Liver (tissue), 9 donors: ENCODE results near the gene DPP6. TPM values are rescaled to one million over a fixed set of nuclear protein-coding genes. Genes with fewer than 3 reads are reported as not detected.
A peak's percentile ranks its signal among the peaks of the same experiment; 100 is the strongest.
"Not testable (repeated sequence)": the region's sequence is repeated elsewhere in the genome, so short reads cannot be mapped to it uniquely, and the experiment has no call there.

Experiments
- DNase-seq: peaks from one replicate; pipeline ENCODE4 v3.0.0-alpha.2; 2017; ENCODE audit warnings: low spot score
- H3K27ac ChIP-seq, 2 donors: one replicate each; pipeline ENCODE4 v1.7.0; 2013; ENCODE audit warnings: inconsistent platforms in 2 of 2, low read length in 2 of 2, control low read depth in 1 of 2, low read depth in 1 of 2, mild to moderate bottlenecking in 1 of 2
- H3K27me3 ChIP-seq, 4 donors: one replicate each; pipeline versions ENCODE4 v1.6.1 to v1.7.0; 2013; ENCODE audit warnings: low read length in 3 of 4, inconsistent platforms in 1 of 4, mild to moderate bottlenecking in 1 of 4, moderate library complexity in 1 of 4; ENCODE audit not compliant: control insufficient read depth in 4 of 4, insufficient read depth in 4 of 4
- H3K36me3 ChIP-seq, 4 donors: one replicate each; pipeline versions ENCODE4 v1.6.1 to v1.7.0; 2013; ENCODE audit warnings: low read length in 3 of 4, mild to moderate bottlenecking in 3 of 4, low read depth in 1 of 4, moderate library complexity in 1 of 4; ENCODE audit not compliant: control insufficient read depth in 4 of 4, insufficient read depth in 3 of 4
- H3K4me1 ChIP-seq, 4 donors: one replicate each; pipeline versions ENCODE4 v1.6.1 to v1.7.0; 2013; ENCODE audit warnings: low read length in 3 of 4, mild to moderate bottlenecking in 3 of 4, moderate library complexity in 1 of 4; ENCODE audit not compliant: control insufficient read depth in 4 of 4, insufficient read depth in 4 of 4
- H3K4me3 ChIP-seq, 3 donors: one replicate each; pipeline versions ENCODE4 v1.6.1 to v1.7.0; 2013; ENCODE audit warnings: low read length in 3 of 3, control low read depth in 1 of 3, low read depth in 1 of 3, mild to moderate bottlenecking in 1 of 3
- H3K9ac ChIP-seq, 2 donors: one replicate each; pipeline ENCODE4 v1.7.0; 2013; ENCODE audit warnings: low read length in 2 of 2, mild to moderate bottlenecking in 2 of 2, moderate library complexity in 2 of 2, control low read depth in 1 of 2, low read depth in 1 of 2
- H3K9me3 ChIP-seq, 4 donors: one replicate each; pipeline versions ENCODE4 v1.6.1 to v1.7.0; 2013; ENCODE audit warnings: low read length in 3 of 4; ENCODE audit not compliant: control insufficient read depth in 4 of 4
- FOXA1 ChIP-seq: IDR thresholded peaks from 2 replicates; pipeline ENCODE4 v1.6.1; 2016; ENCODE audit warnings: antibody characterized with exemption
- GABPA ChIP-seq, 2 donors: IDR thresholded peaks in 1 of 2; conservative IDR thresholded peaks in 1 of 2; 2 replicates each; pipeline ENCODE4 v1.6.1; 2016; ENCODE audit warnings: antibody characterized with exemption in 2 of 2, mild to moderate bottlenecking in 1 of 2, moderate library complexity in 1 of 2
- HNF4G ChIP-seq: IDR thresholded peaks from 2 replicates; pipeline ENCODE4 v1.6.1; 2016; ENCODE audit warnings: antibody characterized with exemption
- NR2F2 ChIP-seq: IDR thresholded peaks from 2 replicates; pipeline ENCODE4 v1.6.1; 2016; ENCODE audit warnings: antibody characterized with exemption
- ZBTB33 ChIP-seq: IDR thresholded peaks from 2 replicates; pipeline ENCODE4 v1.6.1; 2016; ENCODE audit warnings: antibody characterized with exemption
- WGBS: extraction: QIAGEN DNeasy Blood & Tissue Kit; methylation state at CpG from one replicate; pipeline ENCODE4 v1.1.7; 2013; 5-methylcytosine and 5-hydroxymethylcytosine counted together
- polyA plus RNA-seq, 2 donors: library from polyadenylated mRNA; stranded (reverse) in 1 of 2; unstranded in 1 of 2; fragments of 200-250 nt in 1 of 2; fragments of >200 nt in 1 of 2; fragmentation: Nextera tagmentation in 1 of 2; extraction: Ambion mirVana in 1 of 2; gene quantifications; one replicate each; pipeline versions ENCODE4 v1.2.1 to v1.2.3, GENCODE V29; 2013 to 2015
- total RNA-seq, 2 donors: library from RNA; depleted of rRNA; stranded (reverse); fragments of >200 nt; gene quantifications; one replicate each; pipeline ENCODE4 v1.2.3, GENCODE V29; 2014
- TF ChIP-seq, protein P1 (sequence below): IDR thresholded peaks from 2 replicates; pipeline ENCODE4 v1.6.1; 2016; ENCODE audit warnings: antibody characterized with exemption, mild to moderate bottlenecking
- donor health status: healthy.
- donor health status: healthy.
- donor health status: healthy.
- donor health status: healthy.
- donor health status: healthy.

The DPP6 gene
- total and polyA plus RNA-seq, 4 donors: 0.01 TPM; not detected in 3

DNA sequence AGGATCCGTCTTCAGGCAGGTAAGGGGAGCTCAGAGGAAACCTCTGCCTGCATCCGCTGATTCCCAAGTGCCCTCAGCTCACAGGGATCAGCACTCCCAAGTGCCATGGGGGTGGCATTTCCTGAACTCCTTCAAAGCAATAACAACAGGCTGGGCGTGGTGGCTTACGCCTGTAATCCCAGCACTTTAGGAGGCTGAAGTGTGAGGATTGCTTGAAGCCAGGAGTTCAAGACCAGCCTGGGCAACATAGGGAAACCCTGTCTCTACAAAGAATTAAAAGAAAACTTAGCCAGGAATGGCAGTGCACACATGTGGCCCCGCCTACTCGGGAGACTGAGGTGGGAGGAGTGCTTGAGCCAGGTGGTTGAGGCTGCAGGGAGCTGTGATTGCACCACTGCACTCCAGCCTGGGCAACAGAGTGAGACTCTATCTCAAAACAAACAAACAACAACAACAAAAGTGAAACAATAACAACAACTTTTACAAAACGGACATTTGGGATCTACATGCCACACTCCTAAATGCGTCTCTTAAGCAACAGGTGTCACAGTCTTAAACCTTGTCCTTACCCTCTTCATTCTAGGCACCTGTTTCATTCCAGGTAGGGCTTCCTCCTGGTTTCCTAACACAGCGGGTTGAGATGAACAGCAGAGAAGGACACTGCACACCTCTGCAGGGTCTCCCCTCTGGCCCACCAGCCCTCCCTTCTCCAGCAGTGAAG, 877.0 kb downstream of the DPP6 start:
- Histone ChIP-seq H3K9ac (peak overlapping the region; percentile 94 to 98), H3K4me3 (peak overlapping the region; percentile 77 to 85 (median 82)), H3K36me3 (no peaks in the 10 kb centered on the region), H3K27ac (peak overlapping the region; percentile 91), H3K9me3 (peaks cover 0 to 2% (median 0%) of the 10 kb centered on the region in 4 donors), H3K27me3 (no peaks in the 10 kb centered on the region), H3K4me1 (peaks cover 0 to 22% (median 14%) of the 10 kb centered on the region in 4 donors)
- WGBS: 41% methylated on average over 9 of the region's 9 CpGs
- no peak for DNase-seq
- TF ChIP-seq HNF4G: no peak
- TF ChIP-seq, protein P1, sequence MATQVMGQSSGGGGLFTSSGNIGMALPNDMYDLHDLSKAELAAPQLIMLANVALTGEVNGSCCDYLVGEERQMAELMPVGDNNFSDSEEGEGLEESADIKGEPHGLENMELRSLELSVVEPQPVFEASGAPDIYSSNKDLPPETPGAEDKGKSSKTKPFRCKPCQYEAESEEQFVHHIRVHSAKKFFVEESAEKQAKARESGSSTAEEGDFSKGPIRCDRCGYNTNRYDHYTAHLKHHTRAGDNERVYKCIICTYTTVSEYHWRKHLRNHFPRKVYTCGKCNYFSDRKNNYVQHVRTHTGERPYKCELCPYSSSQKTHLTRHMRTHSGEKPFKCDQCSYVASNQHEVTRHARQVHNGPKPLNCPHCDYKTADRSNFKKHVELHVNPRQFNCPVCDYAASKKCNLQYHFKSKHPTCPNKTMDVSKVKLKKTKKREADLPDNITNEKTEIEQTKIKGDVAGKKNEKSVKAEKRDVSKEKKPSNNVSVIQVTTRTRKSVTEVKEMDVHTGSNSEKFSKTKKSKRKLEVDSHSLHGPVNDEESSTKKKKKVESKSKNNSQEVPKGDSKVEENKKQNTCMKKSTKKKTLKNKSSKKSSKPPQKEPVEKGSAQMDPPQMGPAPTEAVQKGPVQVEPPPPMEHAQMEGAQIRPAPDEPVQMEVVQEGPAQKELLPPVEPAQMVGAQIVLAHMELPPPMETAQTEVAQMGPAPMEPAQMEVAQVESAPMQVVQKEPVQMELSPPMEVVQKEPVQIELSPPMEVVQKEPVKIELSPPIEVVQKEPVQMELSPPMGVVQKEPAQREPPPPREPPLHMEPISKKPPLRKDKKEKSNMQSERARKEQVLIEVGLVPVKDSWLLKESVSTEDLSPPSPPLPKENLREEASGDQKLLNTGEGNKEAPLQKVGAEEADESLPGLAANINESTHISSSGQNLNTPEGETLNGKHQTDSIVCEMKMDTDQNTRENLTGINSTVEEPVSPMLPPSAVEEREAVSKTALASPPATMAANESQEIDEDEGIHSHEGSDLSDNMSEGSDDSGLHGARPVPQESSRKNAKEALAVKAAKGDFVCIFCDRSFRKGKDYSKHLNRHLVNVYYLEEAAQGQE: no peak

DNA sequence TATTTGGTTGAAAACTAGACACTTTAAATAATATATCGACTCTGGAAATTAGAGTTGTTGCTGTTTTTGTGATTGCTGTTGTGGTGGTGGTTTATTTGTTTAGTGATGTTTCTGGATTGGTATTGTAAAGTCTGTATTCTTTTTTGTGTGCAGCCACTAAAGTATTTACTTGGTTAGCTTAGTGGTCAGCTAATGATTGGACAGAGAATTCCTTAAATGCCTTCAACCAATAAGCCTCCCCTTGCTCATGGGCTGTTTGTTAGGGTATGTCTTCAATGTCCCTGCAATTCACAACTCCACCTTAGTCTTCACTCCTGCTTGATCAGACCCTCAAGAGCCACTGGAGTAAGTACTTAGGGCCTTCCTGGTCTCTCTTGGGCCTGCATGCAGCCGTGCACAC, 879.7 kb downstream of the DPP6 start:
- peaks cover 0 to 22% (median 14%) of the 10 kb centered on the region in 4 donors for H3K4me1 ChIP-seq
- WGBS: 97% methylated on average over 2 of the region's 2 CpGs
- no peaks in the 10 kb centered on the region for H3K36me3 ChIP-seq
- no peak for DNase-seq
- H3K27me3 ChIP-seq: no peaks in the 10 kb centered on the region
- H3K27ac ChIP-seq: no peak overlapping the region
- no peak overlapping the region for H3K9ac ChIP-seq
- no peak overlapping the region for H3K4me3 ChIP-seq
- peaks cover 0 to 3% (median under 1%) of the 10 kb centered on the region in 4 donors for H3K9me3 ChIP-seq
- TF ChIP-seq FOXA1: no peak
- no peak for TF ChIP-seq GABPA (IDR thresholded peaks at IDR 0.05 in 1 of 2, conservative IDR thresholded peaks at IDR 0.05 in 1 of 2)
- no peak for TF ChIP-seq ZBTB33
- no peak for TF ChIP-seq HNF4G
- TF ChIP-seq NR2F2: no peak

- H3K9ac ChIP-seq, DNase-seq, H3K36me3 ChIP-seq, H3K9me3 ChIP-seq, H3K27me3 ChIP-seq, H3K4me1 ChIP-seq, H3K27ac ChIP-seq: not testable (repeated sequence)
- H3K4me3 ChIP-seq: peak overlapping the region in 1 of 3 donors; percentile 11
- WGBS: 95% methylated on average over 5 of the region's 5 CpGs
Observed at GRCh38 chr7:154934353-154934952, 882.3 kb downstream of the DPP6 start.
